Measurements from ENCODE around the gene TLCD3A. TPM values are rescaled to one million over a fixed set of nuclear protein-coding genes. Genes with fewer than 3 reads are reported as not detected.

The TLCD3A gene
- total and polyA plus RNA-seq, 10 of the 15 experiments (the other 5 are each of a cell fraction or from before 2014, with no cell fraction given) = 2.9 to 29.7 (median 17.8) TPM

DNA sequence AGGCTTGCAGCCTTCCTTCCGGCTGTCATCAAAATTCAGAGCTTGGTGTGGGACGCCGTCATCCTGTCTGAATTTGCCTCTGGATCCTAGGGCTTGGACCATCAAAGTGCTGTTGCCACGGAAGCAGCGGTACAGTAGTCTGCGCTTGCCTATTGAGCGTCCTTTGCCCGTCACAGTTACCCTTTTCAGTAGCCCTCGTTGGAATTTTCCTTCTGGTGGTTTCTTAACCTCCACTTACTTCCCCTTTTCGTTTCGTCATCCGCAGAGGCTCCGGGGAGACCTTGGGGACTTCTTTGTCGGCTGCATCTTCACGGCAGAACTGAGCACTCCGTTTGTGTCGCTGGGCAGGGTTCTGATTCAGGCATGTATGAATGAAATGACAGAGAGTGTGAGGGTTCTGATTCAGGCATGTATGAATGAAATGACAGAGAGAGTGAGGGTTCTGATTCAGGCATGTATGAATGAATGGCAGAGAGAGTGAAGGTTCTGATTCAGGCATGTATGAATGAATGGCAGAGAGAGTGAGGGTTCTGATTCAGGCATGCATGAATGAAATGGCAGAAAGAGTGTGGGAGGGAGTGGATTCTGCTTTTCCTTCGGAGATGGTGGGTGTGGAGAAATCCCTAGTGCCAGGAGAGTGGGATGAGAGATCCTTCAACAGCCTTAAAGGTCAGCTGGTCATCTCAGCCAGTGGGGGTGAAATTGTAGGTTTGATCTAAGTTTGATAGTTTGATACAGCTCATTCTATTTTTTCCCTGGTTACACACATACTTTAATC is 8.0 kb downstream of the TLCD3A start (continued):
- TF ChIP-seq, protein P1, sequence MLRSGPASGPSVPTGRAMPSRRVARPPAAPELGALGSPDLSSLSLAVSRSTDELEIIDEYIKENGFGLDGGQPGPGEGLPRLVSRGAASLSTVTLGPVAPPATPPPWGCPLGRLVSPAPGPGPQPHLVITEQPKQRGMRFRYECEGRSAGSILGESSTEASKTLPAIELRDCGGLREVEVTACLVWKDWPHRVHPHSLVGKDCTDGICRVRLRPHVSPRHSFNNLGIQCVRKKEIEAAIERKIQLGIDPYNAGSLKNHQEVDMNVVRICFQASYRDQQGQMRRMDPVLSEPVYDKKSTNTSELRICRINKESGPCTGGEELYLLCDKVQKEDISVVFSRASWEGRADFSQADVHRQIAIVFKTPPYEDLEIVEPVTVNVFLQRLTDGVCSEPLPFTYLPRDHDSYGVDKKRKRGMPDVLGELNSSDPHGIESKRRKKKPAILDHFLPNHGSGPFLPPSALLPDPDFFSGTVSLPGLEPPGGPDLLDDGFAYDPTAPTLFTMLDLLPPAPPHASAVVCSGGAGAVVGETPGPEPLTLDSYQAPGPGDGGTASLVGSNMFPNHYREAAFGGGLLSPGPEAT (IDR thresholded peaks at IDR 0.05; ENCODE audit: low read depth) = peak; percentile 86; the same call in 1 of the 2 replicates
- TF ChIP-seq, protein P2, sequence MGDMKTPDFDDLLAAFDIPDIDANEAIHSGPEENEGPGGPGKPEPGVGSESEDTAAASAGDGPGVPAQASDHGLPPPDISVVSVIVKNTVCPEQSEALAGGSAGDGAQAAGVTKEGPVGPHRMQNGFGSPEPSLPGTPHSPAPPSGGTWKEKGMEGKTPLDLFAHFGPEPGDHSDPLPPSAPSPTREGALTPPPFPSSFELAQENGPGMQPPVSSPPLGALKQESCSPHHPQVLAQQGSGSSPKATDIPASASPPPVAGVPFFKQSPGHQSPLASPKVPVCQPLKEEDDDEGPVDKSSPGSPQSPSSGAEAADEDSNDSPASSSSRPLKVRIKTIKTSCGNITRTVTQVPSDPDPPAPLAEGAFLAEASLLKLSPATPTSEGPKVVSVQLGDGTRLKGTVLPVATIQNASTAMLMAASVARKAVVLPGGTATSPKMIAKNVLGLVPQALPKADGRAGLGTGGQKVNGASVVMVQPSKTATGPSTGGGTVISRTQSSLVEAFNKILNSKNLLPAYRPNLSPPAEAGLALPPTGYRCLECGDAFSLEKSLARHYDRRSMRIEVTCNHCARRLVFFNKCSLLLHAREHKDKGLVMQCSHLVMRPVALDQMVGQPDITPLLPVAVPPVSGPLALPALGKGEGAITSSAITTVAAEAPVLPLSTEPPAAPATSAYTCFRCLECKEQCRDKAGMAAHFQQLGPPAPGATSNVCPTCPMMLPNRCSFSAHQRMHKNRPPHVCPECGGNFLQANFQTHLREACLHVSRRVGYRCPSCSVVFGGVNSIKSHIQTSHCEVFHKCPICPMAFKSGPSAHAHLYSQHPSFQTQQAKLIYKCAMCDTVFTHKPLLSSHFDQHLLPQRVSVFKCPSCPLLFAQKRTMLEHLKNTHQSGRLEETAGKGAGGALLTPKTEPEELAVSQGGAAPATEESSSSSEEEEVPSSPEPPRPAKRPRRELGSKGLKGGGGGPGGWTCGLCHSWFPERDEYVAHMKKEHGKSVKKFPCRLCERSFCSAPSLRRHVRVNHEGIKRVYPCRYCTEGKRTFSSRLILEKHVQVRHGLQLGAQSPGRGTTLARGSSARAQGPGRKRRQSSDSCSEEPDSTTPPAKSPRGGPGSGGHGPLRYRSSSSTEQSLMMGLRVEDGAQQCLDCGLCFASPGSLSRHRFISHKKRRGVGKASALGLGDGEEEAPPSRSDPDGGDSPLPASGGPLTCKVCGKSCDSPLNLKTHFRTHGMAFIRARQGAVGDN (IDR thresholded peaks at IDR 0.05) = 0 out of 2 replicates have a peak, but pooled peaks have one; percentile 25
- TF ChIP-seq, protein P3, sequence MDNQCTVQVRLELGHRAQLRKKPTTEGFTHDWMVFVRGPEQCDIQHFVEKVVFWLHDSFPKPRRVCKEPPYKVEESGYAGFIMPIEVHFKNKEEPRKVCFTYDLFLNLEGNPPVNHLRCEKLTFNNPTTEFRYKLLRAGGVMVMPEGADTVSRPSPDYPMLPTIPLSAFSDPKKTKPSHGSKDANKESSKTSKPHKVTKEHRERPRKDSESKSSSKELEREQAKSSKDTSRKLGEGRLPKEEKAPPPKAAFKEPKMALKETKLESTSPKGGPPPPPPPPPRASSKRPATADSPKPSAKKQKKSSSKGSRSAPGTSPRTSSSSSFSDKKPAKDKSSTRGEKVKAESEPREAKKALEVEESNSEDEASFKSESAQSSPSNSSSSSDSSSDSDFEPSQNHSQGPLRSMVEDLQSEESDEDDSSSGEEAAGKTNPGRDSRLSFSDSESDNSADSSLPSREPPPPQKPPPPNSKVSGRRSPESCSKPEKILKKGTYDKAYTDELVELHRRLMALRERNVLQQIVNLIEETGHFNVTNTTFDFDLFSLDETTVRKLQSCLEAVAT (IDR thresholded peaks at IDR 0.05) = peak; percentile 37; the same call in 1 of the 2 replicates
- TF ChIP-seq ZNF592 (IDR thresholded peaks at IDR 0.05) = no peak
- TF ChIP-seq NR2F1 (conservative IDR thresholded peaks at IDR 0.05) = 0 out of 2 replicates have a peak, but pooled peaks have one; percentile 14
- TF ChIP-seq SP1 (IDR thresholded peaks at IDR 0.05; ENCODE audit: low read depth, low read length) = peak; percentile 23
- peak; percentile 53; the same call in 1 of the 2 replicates for TF ChIP-seq SIN3A (IDR thresholded peaks at IDR 0.05; ENCODE audit: low read depth, low read length)
- TF ChIP-seq YBX1 (IDR thresholded peaks at IDR 0.05) = no peak
- TF ChIP-seq ETV6 (conservative IDR thresholded peaks at IDR 0.05 in 1 of 2, IDR thresholded peaks at IDR 0.05 in 1 of 2; ENCODE audit: borderline replicate concordance in 1 of 2, low read depth in 1 of 2) = peak in 1 of 2 experiments; percentile 72; a peak in 2 of 4 replicates
- TF ChIP-seq ATF7 (IDR thresholded peaks at IDR 0.05; ENCODE audit: low read depth) = peak; percentile 80
- TF ChIP-seq MTA2 (IDR thresholded peaks at IDR 0.05; ENCODE audit: low read depth) = peak; percentile 56; the same call in 1 of the 2 replicates
- TF ChIP-seq, protein P4, sequence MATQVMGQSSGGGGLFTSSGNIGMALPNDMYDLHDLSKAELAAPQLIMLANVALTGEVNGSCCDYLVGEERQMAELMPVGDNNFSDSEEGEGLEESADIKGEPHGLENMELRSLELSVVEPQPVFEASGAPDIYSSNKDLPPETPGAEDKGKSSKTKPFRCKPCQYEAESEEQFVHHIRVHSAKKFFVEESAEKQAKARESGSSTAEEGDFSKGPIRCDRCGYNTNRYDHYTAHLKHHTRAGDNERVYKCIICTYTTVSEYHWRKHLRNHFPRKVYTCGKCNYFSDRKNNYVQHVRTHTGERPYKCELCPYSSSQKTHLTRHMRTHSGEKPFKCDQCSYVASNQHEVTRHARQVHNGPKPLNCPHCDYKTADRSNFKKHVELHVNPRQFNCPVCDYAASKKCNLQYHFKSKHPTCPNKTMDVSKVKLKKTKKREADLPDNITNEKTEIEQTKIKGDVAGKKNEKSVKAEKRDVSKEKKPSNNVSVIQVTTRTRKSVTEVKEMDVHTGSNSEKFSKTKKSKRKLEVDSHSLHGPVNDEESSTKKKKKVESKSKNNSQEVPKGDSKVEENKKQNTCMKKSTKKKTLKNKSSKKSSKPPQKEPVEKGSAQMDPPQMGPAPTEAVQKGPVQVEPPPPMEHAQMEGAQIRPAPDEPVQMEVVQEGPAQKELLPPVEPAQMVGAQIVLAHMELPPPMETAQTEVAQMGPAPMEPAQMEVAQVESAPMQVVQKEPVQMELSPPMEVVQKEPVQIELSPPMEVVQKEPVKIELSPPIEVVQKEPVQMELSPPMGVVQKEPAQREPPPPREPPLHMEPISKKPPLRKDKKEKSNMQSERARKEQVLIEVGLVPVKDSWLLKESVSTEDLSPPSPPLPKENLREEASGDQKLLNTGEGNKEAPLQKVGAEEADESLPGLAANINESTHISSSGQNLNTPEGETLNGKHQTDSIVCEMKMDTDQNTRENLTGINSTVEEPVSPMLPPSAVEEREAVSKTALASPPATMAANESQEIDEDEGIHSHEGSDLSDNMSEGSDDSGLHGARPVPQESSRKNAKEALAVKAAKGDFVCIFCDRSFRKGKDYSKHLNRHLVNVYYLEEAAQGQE (IDR thresholded peaks at IDR 0.05; ENCODE audit: low read depth, low read length) = no peak
- TF ChIP-seq CREM (IDR thresholded peaks at IDR 0.05; ENCODE audit: low read depth) = peak; percentile 67
